Retina (tissue), 1 donor: Measurements from ENCODE around the gene BRD2.

Source experiments
- DNase-seq: peaks from one replicate; pipeline ENCODE4 v3.0.0-alpha.2; 2016

BRD2 gene

DNA sequence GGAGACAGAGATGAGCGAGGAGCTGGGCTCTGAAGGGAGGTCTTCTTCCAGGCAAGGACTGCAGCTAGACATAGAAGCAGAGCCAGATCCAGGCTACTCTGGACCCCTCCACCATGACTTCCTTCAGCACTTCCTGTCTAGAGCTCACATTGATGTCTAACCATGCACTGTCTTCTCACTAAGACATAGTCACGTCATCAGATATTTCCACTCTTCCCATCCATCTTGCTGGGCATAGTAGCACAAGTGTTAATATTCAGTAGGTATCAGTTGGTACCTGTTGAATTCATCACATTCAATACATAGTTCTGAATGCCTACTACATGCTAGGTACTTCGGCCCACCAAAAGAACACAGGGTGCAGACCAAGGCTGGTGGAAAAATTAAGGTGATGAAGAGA, 18.4 kb upstream of the BRD2 start:
- DNase-seq: no peak

DNA sequence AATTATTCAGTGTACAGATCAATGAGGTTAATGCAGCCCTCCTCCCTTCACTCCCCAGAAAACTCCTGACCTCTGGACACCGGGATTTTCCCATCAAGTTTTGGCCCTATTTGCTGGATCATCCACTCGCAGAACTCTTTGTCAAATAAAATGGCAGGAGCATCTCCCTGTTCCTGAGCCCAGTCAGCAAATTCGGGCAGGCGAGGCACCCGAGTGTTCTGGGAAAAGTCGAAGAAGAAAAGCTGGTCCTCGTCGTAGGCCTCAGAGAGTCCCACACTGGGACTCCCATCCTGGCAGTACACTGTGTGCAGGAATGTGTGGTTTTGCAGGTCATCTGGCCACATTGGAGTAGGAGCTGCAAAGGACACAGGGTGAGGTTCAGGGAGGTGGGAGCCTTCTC, 17.9 kb upstream of the BRD2 start:
- no peak for DNase-seq

DNA sequence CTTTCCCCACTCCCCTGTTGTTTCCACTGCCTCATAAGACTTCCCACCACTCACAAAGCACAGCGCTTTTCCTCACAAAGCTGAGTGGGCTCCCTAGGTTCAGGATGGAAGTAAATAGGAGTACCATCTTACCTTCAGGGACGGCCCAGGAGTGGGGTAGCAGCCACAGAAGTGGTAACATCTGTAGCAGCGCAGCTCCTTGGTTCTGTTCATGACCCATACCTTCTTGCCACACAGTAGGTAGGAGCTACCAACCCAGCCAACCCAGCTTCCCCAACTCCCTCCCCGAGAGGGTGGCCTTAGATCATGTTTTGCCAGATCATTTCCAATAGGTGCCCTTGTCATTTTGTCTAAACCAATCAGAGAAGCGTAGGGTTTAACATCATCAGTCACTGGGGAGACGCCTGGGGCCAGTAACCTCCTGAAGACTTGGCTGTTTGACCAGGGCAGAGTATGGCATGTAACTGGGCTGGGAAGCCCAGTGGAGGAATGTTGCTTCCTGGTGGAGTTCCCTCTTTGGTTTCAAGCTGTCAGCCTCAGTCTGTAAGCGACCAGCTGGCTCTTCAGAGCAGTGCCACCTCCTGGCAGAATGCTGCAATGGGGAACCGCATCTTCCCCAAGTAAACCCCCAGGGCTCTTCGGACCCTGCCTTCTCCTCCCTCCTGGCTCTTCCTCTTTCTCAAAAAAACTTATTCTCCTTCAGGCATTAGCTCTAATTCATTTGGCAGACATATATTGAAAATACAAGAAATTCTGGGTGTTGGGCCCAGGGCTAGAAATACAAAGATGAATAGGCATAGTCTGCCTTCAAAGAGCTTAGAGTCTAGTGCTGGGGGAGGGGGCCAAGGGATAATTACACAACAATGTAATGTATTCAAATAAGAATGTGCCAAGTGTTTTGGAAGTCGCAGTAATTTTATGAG, 15.3 kb upstream of the BRD2 start, which contains the start of gene HLA-DMA:
TSS of gene HLA-DMA (minus strand) at position 281 of the 923 bp plus-strand sequence. CDS start at position 220, 61 bp downstream.
- DNase-seq: peak; percentile 46

DNA sequence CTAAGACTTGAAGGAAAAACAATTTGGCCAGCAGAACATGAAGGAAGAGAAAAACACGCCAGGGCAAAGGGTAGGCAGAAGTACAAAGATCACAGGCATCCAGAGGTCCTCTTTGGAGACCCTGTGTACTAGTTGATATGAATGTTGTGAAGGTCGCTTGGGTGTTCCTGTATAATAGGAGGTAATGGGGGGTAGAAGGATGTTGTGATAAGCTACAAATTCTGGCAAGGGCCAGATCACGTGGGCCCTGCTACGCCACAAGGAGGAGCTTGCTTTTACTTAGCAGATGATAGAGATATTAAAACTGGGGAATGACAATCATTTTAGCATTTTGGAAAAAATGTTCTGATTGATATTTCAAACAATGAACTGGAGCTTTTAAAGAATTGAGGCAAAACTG, 14.6 kb upstream of the BRD2 start:
- no peak for DNase-seq

DNA sequence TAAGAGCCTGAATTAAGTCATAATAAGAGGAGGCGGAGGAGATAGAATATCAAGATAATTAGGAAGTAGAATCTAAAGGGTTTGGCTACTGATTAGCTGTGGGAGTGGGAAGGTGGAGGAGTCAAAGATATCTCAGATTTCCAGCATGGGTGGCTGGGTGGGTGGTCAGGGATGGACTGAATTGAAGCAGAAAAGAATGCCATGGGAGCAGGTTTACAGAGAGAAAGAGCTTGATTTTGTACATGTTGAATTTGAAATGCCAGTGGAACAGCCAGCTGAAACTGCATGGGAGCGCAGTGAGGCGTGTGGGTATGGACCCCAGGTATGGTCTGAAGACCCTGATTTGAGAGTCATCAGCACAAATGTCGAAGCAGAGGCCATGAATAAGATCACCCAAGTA, 14.1 kb upstream of the BRD2 start:
- DNase-seq: no peak

DNA sequence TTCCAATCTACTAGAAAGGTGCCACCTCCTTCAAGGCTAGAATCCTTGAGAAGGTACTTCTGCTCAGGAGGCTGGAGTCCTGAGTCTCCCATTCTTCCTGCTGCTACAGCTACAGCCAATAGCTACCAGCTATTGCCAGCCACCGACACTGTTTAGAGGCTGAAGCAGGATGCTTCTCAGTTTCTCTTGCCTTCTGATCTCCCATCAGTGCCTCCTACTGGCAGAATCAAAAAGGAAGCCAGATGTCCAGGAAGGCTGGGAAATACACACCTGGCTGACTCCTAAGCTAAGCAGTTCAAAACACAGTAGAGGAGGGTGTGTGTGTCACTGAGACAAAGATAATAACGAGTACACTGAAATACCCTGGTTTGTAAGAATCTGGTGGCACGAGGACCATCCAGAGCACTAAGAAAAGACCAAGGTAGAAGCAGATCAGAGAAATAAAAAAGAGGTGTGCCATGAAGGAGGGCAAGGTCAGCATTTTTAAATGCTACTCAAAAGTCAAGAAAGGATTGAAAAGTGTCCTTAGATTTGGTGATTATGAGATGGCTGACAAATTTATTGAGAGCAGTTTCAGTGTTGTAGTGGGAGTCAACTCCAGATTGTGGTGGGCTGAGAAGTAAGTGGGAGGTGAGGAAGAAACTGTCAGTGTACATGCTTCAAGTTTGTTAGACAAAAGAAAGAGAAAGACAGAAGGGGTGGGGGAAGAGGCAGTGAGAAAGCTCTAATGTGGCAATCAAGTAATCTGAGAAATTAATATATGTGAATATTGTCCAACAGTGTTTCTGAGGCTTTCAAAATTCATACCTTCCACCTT, 13.2 kb upstream of the BRD2 start:
- DNase-seq: no peak

DNA sequence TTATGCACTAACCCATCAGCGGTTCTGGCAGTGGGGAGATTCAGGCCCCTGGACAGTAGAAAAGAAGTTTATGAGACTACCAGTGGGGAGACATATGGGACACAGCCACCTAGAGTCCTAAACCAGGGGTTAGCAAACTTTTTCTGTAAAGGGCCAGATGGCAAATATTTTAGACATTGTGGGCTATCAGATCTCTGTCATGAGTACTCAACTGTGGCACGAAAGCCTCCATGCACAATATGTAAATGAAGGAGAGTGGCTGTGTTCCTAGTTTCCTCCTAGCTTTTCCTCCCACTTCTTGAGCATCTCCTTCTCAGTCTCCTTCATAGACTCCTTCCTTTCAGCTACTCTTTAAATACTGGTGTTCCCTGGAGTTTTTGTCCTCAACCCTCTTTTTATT, 12.2 kb upstream of the BRD2 start:
- DNase-seq: no peak

DNA sequence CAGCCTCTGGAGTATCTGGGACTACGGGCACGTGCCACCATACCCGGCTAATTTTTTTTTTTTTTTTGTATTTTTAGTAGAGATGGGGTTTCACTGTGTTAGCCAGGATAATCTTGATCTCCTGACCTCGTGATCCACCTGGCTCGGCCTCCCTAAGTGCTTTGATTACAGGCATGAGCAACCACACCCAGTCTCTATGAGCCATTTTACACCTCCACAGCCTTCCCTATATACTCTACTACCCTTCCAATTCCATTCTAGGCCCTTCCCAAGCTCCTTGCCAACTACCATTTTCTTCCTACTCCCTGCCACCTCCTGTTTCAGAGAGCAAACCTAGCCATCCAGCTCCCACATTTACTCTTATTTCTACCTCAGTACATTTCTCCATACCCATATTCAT, 7.8 kb upstream of the BRD2 start:
- no peak for DNase-seq

DNA sequence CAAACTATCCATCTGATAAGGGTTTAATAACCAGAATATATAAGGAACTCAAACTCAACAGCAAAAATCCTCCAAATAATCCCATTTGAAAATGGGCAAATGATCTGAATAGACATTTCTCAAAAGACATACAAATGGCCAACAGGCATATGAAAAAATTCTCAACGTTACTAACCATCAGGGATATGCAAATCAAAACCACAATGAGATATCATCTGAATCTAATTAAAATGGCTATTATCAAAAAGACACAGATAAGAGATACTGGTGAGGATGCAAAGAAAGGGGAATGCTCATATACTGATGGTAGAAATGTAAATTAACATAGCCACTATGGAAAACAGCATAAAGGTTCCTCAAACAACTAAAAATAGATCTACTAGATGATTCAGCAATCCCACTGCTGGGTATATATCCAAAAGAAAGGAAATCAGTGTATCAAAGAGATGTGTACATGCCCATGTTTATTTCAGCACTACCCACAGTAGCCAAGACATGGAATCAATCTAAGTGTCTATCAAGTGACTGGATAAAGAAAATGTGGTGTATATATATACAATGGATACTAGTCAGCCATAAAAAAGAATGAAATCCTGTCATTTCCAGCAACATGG, 6.1 kb upstream of the BRD2 start:
- DNase-seq: no peak

DNA sequence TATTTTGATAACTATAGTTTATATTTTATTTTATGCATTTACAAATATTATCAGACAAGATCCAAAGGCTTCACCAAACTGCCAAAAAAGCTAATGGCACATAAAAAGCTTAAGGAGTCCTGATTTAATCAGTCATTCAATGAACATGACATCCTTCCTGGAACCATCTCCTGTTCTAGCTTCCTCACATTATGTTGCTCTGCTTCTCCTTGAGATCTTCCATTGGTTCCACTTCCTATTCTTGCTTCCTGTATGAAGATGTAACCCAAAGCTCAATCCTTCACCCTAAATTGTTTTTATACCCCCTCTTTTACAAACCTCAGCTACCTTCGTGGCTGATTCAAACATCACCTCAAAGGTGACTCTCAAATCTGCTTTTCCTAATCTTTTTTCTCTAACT, 4.5 kb upstream of the BRD2 start:
- DNase-seq: no peak

DNA sequence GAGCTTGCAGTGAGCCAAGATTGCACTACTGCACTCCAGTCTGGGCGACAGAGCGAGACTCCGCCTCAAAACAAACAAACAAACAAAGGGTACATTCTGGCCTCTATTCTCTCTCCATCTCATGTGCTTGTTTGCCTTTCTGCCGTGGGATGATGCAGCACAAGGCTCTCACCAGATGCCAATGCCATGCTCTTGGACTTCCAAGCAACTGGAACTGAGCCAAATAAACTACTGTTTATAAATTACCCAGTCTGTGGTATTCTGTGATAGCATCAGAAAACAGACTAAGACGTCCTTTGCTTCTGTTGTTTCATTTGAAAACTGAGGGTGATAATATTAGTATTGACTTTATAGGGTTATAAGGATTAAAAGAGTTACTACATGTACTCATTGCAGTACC, 3.6 kb upstream of the BRD2 start:
- DNase-seq: no peak

DNA sequence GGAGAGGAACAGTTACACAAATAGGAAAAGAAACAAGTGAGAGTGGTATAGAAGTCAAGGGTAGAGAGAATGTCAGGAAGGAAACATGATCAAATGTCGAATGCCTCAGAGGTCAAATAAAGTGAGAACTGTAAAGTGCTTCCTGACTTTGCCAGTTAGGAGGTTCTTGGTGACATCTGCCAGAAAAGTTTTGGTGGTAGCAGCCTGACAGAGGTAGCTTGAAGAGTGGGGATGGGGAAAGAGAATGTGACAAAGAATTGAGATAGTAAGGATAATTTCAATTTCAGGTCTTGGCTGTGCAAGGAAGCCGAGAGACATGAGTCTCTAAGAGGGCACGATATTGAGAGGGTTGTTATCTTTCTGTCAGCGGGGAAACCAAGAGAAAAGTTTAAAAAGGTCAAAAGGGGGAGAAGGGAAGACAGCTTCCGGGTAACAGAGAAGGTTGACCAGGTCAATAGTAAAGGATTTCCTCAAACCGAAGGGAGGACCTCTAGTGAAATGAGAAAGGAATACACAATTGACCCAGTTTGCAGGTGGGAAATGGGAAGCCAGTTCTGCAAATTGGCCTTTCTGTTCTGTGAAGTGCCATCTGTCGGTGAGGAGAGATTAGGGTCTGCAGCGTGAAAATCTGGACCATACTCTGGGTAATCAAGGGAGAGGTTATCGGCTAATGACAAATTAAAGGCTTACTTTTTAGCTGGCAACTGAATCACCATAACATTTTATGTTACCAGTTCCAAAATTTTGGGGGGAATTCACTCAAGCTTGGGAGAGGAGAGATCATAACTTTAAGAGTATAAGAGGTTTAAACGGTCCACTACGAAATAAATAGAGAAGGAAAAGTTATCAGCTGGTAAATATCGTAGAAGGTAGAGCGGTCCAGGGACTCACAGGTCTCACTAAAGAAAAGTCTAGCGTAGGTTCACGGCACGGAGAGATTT, 973 bp upstream of the BRD2 start:
- DNase-seq: peak; percentile 72

DNA sequence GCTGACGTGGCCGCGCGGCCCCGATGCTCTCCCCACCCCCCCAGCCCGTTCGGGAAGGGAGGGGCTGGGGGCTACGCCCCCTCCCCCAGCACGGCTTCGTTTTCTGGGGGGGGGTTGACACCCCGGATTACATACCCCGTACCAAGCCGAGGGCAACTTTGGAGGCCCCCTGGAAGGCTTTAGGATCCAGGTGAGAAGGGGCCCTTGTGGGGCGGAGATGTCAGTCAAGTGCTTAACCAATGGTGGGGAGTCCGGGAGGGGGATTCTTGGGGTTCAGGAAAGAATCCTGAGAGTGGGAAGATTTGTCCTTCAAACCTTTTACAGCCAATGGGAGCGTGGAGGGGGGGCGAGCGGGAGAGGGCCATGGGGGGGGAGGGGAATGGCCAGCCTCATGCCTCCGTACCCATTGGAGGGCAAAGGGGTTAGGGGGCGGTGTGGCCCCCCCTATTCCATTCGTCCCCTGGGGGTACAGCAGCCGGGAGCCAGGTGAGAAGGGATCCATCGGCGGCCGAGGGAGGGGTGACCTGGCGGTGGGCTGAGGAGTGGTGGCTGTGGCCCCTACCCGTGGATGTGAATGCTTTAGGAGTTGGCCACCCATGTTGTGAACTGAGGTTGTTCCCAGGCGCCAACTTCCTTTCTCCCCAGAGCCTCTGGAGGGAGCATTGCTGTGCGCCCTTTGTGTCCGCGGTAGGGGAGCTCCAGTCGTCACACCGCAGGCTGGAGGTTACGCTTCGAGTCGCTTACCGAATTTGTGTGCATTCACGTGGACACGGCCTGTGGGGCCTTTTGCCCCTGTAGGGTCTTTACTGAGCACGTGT, 682 bp downstream of the BRD2 start:
- DNase-seq: peak; percentile 87

DNA sequence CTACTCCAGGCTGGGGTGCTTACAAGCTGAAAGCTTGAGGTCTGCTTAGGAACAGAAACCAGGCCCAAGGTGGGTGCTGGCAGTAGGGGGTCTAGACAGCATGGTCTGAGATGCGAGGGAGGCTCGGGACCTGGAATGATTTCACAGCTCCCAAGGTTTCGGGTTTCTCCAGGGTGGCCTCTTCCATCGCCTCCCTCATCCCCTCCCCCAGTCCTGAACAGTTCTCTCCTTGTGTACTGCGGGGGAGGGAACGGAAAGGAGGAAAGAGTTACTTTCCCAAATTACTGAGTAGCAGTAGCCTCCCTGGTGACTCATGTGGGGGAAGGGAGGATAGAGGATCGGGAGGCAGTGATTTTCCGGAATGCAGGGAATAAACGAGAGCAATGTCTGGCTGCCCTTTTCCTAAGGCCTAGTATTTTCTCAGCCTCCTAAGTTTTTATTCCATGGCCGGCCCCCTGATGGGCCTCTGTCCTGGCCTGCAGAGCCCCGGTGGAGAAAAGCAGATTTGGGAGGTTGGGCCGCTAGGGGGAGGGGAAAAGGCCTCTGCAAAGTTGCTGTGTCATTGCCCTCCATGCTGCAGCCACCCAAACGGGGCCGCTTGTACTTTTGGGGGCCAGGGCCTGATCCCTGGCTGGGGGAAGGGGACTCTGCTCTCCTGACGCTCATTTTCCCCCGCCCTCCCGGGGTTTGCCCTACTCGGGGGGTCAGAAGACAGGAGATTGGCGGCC, 1.5 kb downstream of the BRD2 start:
- DNase-seq: peak; percentile 90

DNA sequence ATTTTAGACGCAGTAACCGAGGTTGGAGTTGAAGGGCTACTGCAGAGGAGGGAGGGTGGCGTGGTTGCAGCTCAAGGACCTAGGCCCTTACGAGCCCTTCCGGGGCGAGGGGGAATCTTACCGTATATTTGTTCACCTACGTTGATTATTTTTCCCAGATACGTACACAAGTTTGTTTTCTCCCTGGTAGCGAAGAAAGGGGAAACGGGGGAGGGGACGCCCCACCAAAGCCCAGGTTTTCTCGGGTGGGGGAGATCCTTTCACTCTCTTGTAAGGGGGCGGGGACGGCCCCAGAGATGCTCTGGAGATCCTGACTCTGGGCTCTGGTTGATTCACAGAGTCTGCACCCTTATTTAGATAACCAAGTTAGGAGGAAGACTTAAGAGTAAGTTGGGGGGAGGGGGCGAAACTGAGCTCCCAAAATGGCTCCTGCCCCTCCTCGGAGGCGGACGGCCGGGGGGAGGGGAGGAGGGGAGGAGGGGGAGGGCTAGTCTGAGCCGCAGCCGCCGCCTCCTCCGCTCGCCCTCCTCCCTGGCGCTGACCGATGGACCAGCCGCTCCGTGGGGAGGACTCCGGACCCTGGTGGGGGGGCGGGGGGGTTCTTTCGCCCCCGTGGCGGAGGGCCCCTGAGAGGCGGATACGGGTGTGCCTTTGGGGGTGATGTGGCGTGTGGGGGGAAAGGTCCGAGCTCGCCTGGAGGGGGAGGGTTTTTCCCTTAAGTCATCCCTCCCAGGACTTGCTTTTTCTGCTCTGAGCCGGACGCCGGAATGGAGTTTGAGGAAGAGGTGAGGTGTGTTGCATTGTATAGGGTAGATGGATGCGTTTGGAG, 2.2 kb downstream of the BRD2 start:
- peak; percentile 90 for DNase-seq

DNA sequence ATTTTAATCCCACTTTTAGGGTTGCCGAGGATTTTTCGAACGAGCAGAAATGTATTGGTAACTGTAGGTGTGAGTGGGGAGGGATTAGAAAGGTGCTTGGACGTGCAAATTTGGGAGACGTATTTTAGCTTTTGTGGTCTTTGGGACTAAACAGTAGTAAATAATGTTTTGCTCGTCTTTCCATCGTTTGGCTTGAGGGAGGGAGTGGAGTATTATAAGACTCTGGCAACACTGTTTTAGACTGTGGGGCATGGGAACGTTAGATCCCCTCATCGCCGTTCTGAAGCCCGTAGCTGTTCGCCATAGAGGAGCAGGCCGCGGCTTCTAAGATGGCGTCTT, 2.8 kb downstream of the BRD2 start:
- no peak for DNase-seq

DNA sequence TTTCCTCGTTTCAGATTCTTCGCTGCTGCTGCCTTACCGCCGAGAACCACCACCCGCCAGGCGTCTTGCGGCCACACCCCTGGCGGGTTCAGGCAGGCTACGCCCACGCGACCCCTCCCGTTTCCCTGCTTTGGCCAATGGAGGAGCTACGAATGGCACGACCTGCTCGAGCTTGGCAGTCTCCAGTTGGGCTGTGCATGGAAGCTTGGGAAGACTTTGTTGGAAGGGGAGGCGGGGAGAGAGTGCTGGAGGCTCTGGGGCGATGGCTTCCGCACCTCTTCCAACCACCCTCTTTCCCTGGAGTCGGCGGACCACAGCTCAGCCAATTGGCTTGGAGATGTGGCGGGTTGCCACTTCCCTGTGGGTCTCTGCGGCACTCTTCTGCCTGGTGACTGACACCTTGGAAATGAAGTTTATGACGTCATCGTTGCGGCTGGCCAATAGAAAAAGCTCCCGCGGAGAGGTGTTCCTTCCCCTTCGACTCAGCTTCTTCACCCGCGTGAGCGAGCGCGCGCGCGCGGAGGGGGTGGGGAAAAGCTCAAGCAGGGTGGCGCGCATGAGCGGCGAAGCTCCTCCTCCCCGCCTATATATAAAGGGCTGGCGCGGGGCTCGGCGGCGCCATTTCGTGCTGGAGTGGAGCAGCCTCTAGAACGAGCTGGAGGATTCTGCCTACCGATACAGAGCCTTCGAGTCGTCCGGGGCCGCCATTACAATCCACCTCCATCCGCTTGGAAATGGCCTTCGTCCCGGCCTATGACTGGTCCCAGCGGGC, 3.4 kb downstream of the BRD2 start:
- DNase-seq: peak; percentile 100

DNA sequence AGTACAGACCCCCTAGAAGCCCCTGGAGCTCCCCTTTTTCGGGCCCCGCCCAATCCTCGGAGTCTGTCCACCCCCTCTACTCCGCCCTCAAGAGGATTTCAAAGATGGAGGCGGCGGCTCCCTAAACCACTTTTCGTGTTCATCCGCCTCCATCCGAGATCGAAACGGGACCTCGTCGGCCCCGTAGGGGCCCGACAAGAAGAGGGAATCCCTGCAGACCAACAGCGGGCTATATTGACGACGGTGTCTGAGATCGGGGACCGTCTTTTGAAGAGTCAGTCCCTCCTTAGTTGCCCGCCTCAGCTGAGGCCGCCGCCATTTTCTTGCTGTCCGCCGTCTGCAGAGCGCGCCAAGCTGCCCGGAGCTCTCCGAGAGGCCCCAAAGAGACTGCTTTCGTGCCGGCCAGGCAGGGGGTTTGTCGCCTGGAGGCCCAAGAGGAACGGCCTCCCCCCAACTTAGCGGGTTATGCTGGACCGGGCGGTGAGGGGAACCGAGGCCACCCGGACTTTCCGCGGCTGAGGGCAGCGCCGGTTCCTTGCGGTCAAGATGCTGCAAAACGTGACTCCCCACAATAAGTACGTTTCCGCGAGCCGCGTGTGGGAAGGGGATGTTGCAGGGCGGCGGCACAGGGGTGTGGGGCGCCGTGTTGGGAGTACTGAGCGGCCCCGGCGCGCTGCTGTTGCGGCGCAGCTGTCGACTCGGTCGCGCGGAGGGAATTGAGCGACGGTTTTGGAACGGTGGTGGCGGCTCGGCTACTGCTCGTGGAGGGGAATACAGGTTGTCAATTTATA, 4.2 kb downstream of the BRD2 start:
- peak; percentile 92 for DNase-seq
